NOMO-1 (cell line): ENCODE results near the gene OAT.
A peak's percentile ranks its signal among the peaks of the same experiment; 100 is the strongest.
"Not testable (repeated sequence)": the region's sequence is repeated elsewhere in the genome, so short reads cannot be mapped to it uniquely, and the experiment has no call there.

ENCODE experiments used
- DNase-seq, 2 experiments: peaks; one replicate each; lab custom pipeline; 2025; ENCODE audit not compliant: unreplicated experiment in 2 of 2; lab: John Stamatoyannopoulos, UW

OAT gene

GRCh38 chr10:124447751-124448466, 29.2 kb upstream of the OAT start:
- DNase-seq: no peak

- no peak for DNase-seq
Measured at GRCh38 chr10:124446830-124447750, 28.4 kb upstream of the OAT start.

GRCh38 chr10:124441694-124442093, 23.0 kb upstream of the OAT start:
- DNase-seq: not testable (repeated sequence)

- DNase-seq: peak in 1 of 2 experiments; percentile 12
Measured at GRCh38 chr10:124436191-124436638, 17.5 kb upstream of the OAT start.

GRCh38 chr10:124435683-124436082, 17.0 kb upstream of the OAT start:
- not testable (repeated sequence) for DNase-seq

- DNase-seq: no peak
Measured at GRCh38 chr10:124433461-124433860, 14.7 kb upstream of the OAT start.

GRCh38 chr10:124430077-124430476, 11.4 kb upstream of the OAT start:
- no peak for DNase-seq

- DNase-seq: no peak
Measured at GRCh38 chr10:124429576-124429975, 10.9 kb upstream of the OAT start.

- no peak for DNase-seq
Measured at GRCh38 chr10:124428207-124428777, 9.6 kb upstream of the OAT start.

GRCh38 chr10:124425227-124425962, 6.7 kb upstream of the OAT start:
- DNase-seq: no peak

- no peak for DNase-seq
Measured at GRCh38 chr10:124423813-124424212, 5.1 kb upstream of the OAT start.

GRCh38 chr10:124422742-124423141, 4.0 kb upstream of the OAT start:
- no peak for DNase-seq

GRCh38 chr10:124420254-124420653, 1.5 kb upstream of the OAT start:
- no peak for DNase-seq

- DNase-seq: no peak
Measured at GRCh38 chr10:124419635-124420034, 912 bp upstream of the OAT start.

GRCh38 chr10:124417895-124418725, 613 bp downstream of the OAT start:
- DNase-seq: peak; percentile 48 to 58

GRCh38 chr10:124416733-124417132, 2.0 kb downstream of the OAT start:
- no peak for DNase-seq

GRCh38 chr10:124415210-124415609, 3.5 kb downstream of the OAT start:
- no peak for DNase-seq

- no peak for DNase-seq
Measured at GRCh38 chr10:124414076-124414475, 4.6 kb downstream of the OAT start.

- no peak for DNase-seq
Measured at GRCh38 chr10:124409696-124410095, 9.0 kb downstream of the OAT start.

GRCh38 chr10:124408357-124408756, 10.4 kb downstream of the OAT start:
- no peak for DNase-seq
